Liver (tissue), 9 donors: ENCODE measurements around the gene NFIL3. TPM values are rescaled to one million over a fixed set of nuclear protein-coding genes. Genes with fewer than 3 reads are reported as not detected.

ENCODE experiments used
- DNase-seq: peaks from one replicate; pipeline ENCODE4 v3.0.0-alpha.2; 2017; ENCODE audit warnings: low spot score
- H3K27ac ChIP-seq, 2 donors: one replicate each; pipeline ENCODE4 v1.7.0; 2013; ENCODE audit warnings: inconsistent platforms in 2 of 2, low read length in 2 of 2, control low read depth in 1 of 2, low read depth in 1 of 2, mild to moderate bottlenecking in 1 of 2
- H3K27me3 ChIP-seq, 4 donors: one replicate each; pipeline versions ENCODE4 v1.6.1 to v1.7.0; 2013; ENCODE audit warnings: low read length in 3 of 4, inconsistent platforms in 1 of 4, mild to moderate bottlenecking in 1 of 4, moderate library complexity in 1 of 4; ENCODE audit not compliant: control insufficient read depth in 4 of 4, insufficient read depth in 4 of 4
- H3K36me3 ChIP-seq, 4 donors: one replicate each; pipeline versions ENCODE4 v1.6.1 to v1.7.0; 2013; ENCODE audit warnings: low read length in 3 of 4, mild to moderate bottlenecking in 3 of 4, low read depth in 1 of 4, moderate library complexity in 1 of 4; ENCODE audit not compliant: control insufficient read depth in 4 of 4, insufficient read depth in 3 of 4
- H3K4me1 ChIP-seq, 4 donors: one replicate each; pipeline versions ENCODE4 v1.6.1 to v1.7.0; 2013; ENCODE audit warnings: low read length in 3 of 4, mild to moderate bottlenecking in 3 of 4, moderate library complexity in 1 of 4; ENCODE audit not compliant: control insufficient read depth in 4 of 4, insufficient read depth in 4 of 4
- H3K4me3 ChIP-seq, 3 donors: one replicate each; pipeline versions ENCODE4 v1.6.1 to v1.7.0; 2013; ENCODE audit warnings: low read length in 3 of 3, control low read depth in 1 of 3, low read depth in 1 of 3, mild to moderate bottlenecking in 1 of 3
- H3K9ac ChIP-seq, 2 donors: one replicate each; pipeline ENCODE4 v1.7.0; 2013; ENCODE audit warnings: low read length in 2 of 2, mild to moderate bottlenecking in 2 of 2, moderate library complexity in 2 of 2, control low read depth in 1 of 2, low read depth in 1 of 2
- H3K9me3 ChIP-seq, 4 donors: one replicate each; pipeline versions ENCODE4 v1.6.1 to v1.7.0; 2013; ENCODE audit warnings: low read length in 3 of 4; ENCODE audit not compliant: control insufficient read depth in 4 of 4
- ATF3 ChIP-seq: IDR thresholded peaks from 2 replicates; pipeline ENCODE4 v1.6.1; 2016; ENCODE audit warnings: antibody characterized with exemption
- CTCF ChIP-seq: fragments of 150-350 bp; IDR thresholded peaks from 2 replicates; pipeline ENCODE4 v1.5.1; 2017; ENCODE audit warnings: improper control_type of control experiment, low read depth, low read length; ENCODE audit not compliant: missing input control
- EGR1 ChIP-seq, 2 donors: IDR thresholded peaks; 2 replicates each; pipeline ENCODE4 v1.6.1; 2016 to 2018; ENCODE audit warnings: antibody characterized with exemption in 2 of 2, low read depth in 2 of 2
- FOXA1 ChIP-seq: IDR thresholded peaks from 2 replicates; pipeline ENCODE4 v1.6.1; 2016; ENCODE audit warnings: antibody characterized with exemption
- FOXA2 ChIP-seq: IDR thresholded peaks from 2 replicates; pipeline ENCODE4 v1.6.1; 2016; ENCODE audit warnings: antibody characterized with exemption
- GABPA ChIP-seq, 2 donors: IDR thresholded peaks in 1 of 2; conservative IDR thresholded peaks in 1 of 2; 2 replicates each; pipeline ENCODE4 v1.6.1; 2016; ENCODE audit warnings: antibody characterized with exemption in 2 of 2, mild to moderate bottlenecking in 1 of 2, moderate library complexity in 1 of 2
- HNF4A ChIP-seq, 2 donors: conservative IDR thresholded peaks; 2 replicates each; pipeline ENCODE4 v1.6.1; 2016; ENCODE audit warnings: antibody characterized with exemption in 2 of 2, mild to moderate bottlenecking in 2 of 2
- HNF4G ChIP-seq: IDR thresholded peaks from 2 replicates; pipeline ENCODE4 v1.6.1; 2016; ENCODE audit warnings: antibody characterized with exemption
- JUND ChIP-seq, 2 donors: IDR thresholded peaks; 2 replicates each; pipeline ENCODE4 v1.6.1; 2016; ENCODE audit warnings: antibody characterized with exemption in 2 of 2
- MAX ChIP-seq: IDR thresholded peaks from 2 replicates; pipeline ENCODE4 v1.6.1; 2016; ENCODE audit warnings: antibody characterized with exemption
- NR2F2 ChIP-seq: IDR thresholded peaks from 2 replicates; pipeline ENCODE4 v1.6.1; 2016; ENCODE audit warnings: antibody characterized with exemption
- RAD21 ChIP-seq, 2 donors: IDR thresholded peaks; 2 replicates each; pipeline ENCODE4 v1.6.1; 2016; ENCODE audit warnings: antibody characterized with exemption in 2 of 2, mild to moderate bottlenecking in 2 of 2
- REST ChIP-seq: IDR thresholded peaks from 2 replicates; pipeline ENCODE4 v1.6.1; 2016; ENCODE audit warnings: antibody characterized with exemption, mild to moderate bottlenecking
- RXRA ChIP-seq, 2 donors: IDR thresholded peaks; 2 replicates each; pipeline ENCODE4 v1.6.1; 2017 to 2018; ENCODE audit warnings: antibody characterized with exemption in 2 of 2, mild to moderate bottlenecking in 1 of 2
- SP1 ChIP-seq: IDR thresholded peaks from 2 replicates; pipeline ENCODE4 v1.6.1; 2018; ENCODE audit warnings: antibody characterized with exemption, mild to moderate bottlenecking
- TAF1 ChIP-seq: conservative IDR thresholded peaks from 2 replicates; pipeline ENCODE4 v1.6.1; 2016; ENCODE audit warnings: antibody characterized with exemption, mild to moderate bottlenecking
- YY1 ChIP-seq: IDR thresholded peaks from 2 replicates; pipeline ENCODE4 v1.6.1; 2016; ENCODE audit warnings: antibody characterized with exemption, mild to moderate bottlenecking
- ZBTB33 ChIP-seq: IDR thresholded peaks from 2 replicates; pipeline ENCODE4 v1.6.1; 2016; ENCODE audit warnings: antibody characterized with exemption
- WGBS: extraction: QIAGEN DNeasy Blood & Tissue Kit; methylation state at CpG from one replicate; pipeline ENCODE4 v1.1.7; 2013; 5-methylcytosine and 5-hydroxymethylcytosine counted together
- polyA plus RNA-seq, 2 donors: library from polyadenylated mRNA; stranded (reverse) in 1 of 2; unstranded in 1 of 2; fragments of 200-250 nt in 1 of 2; fragments of >200 nt in 1 of 2; fragmentation: Nextera tagmentation in 1 of 2; extraction: Ambion mirVana in 1 of 2; gene quantifications; one replicate each; pipeline versions ENCODE4 v1.2.1 to v1.2.3, GENCODE V29; 2013 to 2015
- total RNA-seq, 2 donors: library from RNA; depleted of rRNA; stranded (reverse); fragments of >200 nt; gene quantifications; one replicate each; pipeline ENCODE4 v1.2.3, GENCODE V29; 2014
- donor health status: healthy.
- donor health status: healthy.
- donor health status: healthy.
- donor health status: healthy.
- donor health status: healthy.

NFIL3 gene
- total and polyA plus RNA-seq, 4 donors, result 6.6 to 20.2 (median 8.5) TPM

GRCh38 chr9:91419222-91420191, 4.1 kb downstream of the NFIL3 start:
- Histone ChIP-seq H3K27me3 (no peaks in the 10 kb centered on the region), H3K4me3 (peak overlapping the region in 2 of 3 donors; percentile 15 to 29), H3K9ac (peak overlapping the region; percentile 41 to 70), H3K36me3 (peaks cover 0 to 3% (median under 1%) of the 10 kb centered on the region in 4 donors), H3K4me1 (peaks cover 0 to 34% (median 21%) of the 10 kb centered on the region in 4 donors), H3K27ac (peak overlapping the region; percentile 98 to 99), H3K9me3 (no peaks in the 10 kb centered on the region)
- no peak for DNase-seq
- WGBS, result 31% methylated on average over 10 of the region's 10 CpGs
- TF ChIP-seq YY1, result peak; percentile 80
- no peak for TF ChIP-seq REST
- TF ChIP-seq JUND (IDR thresholded peaks at IDR 0.05), result peak; percentile 98
- peak; percentile 71 for TF ChIP-seq SP1
- no peak for TF ChIP-seq TAF1
- no peak for TF ChIP-seq CTCF
- peak; percentile 58 for TF ChIP-seq FOXA2
- TF ChIP-seq GABPA (IDR thresholded peaks at IDR 0.05 in 1 of 2, conservative IDR thresholded peaks at IDR 0.05 in 1 of 2), result peak in 1 of 2 donors; percentile 43
- TF ChIP-seq EGR1 (IDR thresholded peaks at IDR 0.05; ENCODE audit: low read depth in 2 of 2), result peak in 1 of 2 donors; percentile 75
- TF ChIP-seq NR2F2, result peak; percentile 54
- TF ChIP-seq HNF4G, result no peak
- TF ChIP-seq RXRA (IDR thresholded peaks at IDR 0.05), result peak; percentile 66 to 79
- peak; percentile 50 for TF ChIP-seq MAX
- peak; percentile 38 to 39 for TF ChIP-seq RAD21 (IDR thresholded peaks at IDR 0.05)
- TF ChIP-seq ZBTB33, result peak; percentile 68
- peak; percentile 33 to 62 for TF ChIP-seq HNF4A (conservative IDR thresholded peaks at IDR 0.05)
- TF ChIP-seq FOXA1, result peak; percentile 17
- peak; percentile 98 for TF ChIP-seq ATF3
